SKM-1 treated with dmso at 0.1 percent for 144 hours (cell line): ENCODE results near the gene KRTAP5-8.
"Not testable (repeated sequence)": the region's sequence is repeated elsewhere in the genome, so short reads cannot be mapped to it uniquely, and the experiment has no call there.

Source experiments
- DNase-seq: peaks from one replicate; lab custom pipeline; 2025; ENCODE audit not compliant: unreplicated experiment; lab: John Stamatoyannopoulos, UW

The KRTAP5-8 gene

GRCh38 chr11:71537977-71538665 lies at the start of gene KRTAP5-8:
Gene KRTAP5-8, plus strand, starts transcription at chr11:71538025. Its CDS starts 31 bp downstream, at chr11:71538056.
- DNase-seq = not testable (repeated sequence)

- DNase-seq = no peak
Measured at GRCh38 chr11:71488681-71489270, 49.0 kb upstream of the KRTAP5-8 start.

- DNase-seq = no peak
Measured at GRCh38 chr11:71489311-71490043, 48.3 kb upstream of the KRTAP5-8 start.

- no peak for DNase-seq
Measured at GRCh38 chr11:71490044-71490730, 47.6 kb upstream of the KRTAP5-8 start.

- DNase-seq = no peak
Measured at GRCh38 chr11:71490731-71491390, 47.0 kb upstream of the KRTAP5-8 start.

- no peak for DNase-seq
Measured at GRCh38 chr11:71491531-71491930, 46.3 kb upstream of the KRTAP5-8 start.

- no peak for DNase-seq
Measured at GRCh38 chr11:71491940-71492339, 45.9 kb upstream of the KRTAP5-8 start.

- no peak for DNase-seq
Measured at GRCh38 chr11:71495286-71496230, 42.3 kb upstream of the KRTAP5-8 start.

- DNase-seq = no peak
Measured at GRCh38 chr11:71496421-71496820, 41.4 kb upstream of the KRTAP5-8 start.

GRCh38 chr11:71498091-71498490 lies 39.7 kb upstream of the KRTAP5-8 start:
- DNase-seq = no peak

GRCh38 chr11:71499125-71499524 lies 38.7 kb upstream of the KRTAP5-8 start:
- no peak for DNase-seq

- DNase-seq = no peak
Measured at GRCh38 chr11:71499546-71499945, 38.3 kb upstream of the KRTAP5-8 start.

- no peak for DNase-seq
Measured at GRCh38 chr11:71500601-71501021, 37.2 kb upstream of the KRTAP5-8 start.

GRCh38 chr11:71501071-71501985 lies 36.5 kb upstream of the KRTAP5-8 start:
- DNase-seq = no peak

GRCh38 chr11:71502026-71502425 lies 35.8 kb upstream of the KRTAP5-8 start:
- no peak for DNase-seq

GRCh38 chr11:71502871-71503435 lies 34.9 kb upstream of the KRTAP5-8 start:
- DNase-seq = no peak

- DNase-seq = no peak
Measured at GRCh38 chr11:71504531-71504930, 33.3 kb upstream of the KRTAP5-8 start.

GRCh38 chr11:71505001-71505400 lies 32.8 kb upstream of the KRTAP5-8 start:
- no peak for DNase-seq
